IMR-90 (cell line): Measurements from ENCODE around the gene MBOAT2. TPM values are rescaled to one million over a fixed set of nuclear protein-coding genes. Genes with fewer than 3 reads are reported as not detected.

ENCODE experiments used
- ATAC-seq: fragments of 200-7000 bp; cut with Tn5 transposase; 2 replicates; pipeline ENCODE4 v1.9.1; 2020; ENCODE audit warnings: low read depth, mild to moderate bottlenecking, moderate library complexity
- BruUV-seq: library from RNA; stranded (reverse); fragments of 400-500 nt; replicated peaks from 2 replicates; lab custom pipeline; 2021; lab: Mats Ljungman, UMichigan
- CTCF ChIA-PET: fragments of 300-600 bp; formaldehyde crosslinking; extraction: SDS; loops from one replicate; lab custom pipeline; 2021; ENCODE audit warnings: antibody characterized with exemption; lab: Yijun Ruan, JAX
- POLR2A ChIA-PET: fragments of 300-600 bp; sonication (Branson Sonifier 250); formaldehyde crosslinking; loops from one replicate; lab custom pipeline; 2022; ENCODE audit warnings: antibody characterized with exemption; ENCODE audit not compliant: unreplicated experiment; lab: Charles Lee
- DNase-seq: peaks from one replicate; pipeline ENCODE4 v3.0.0; 2013
- H2AFZ ChIP-seq: replicated peaks from 2 replicates; pipeline ENCODE3; 2013; ENCODE audit warnings: low read length, mild to moderate bottlenecking; ENCODE audit not compliant: poor library complexity
- H2AK5ac ChIP-seq: 2 replicates; pipeline ENCODE4 v1.6.1; 2013; ENCODE audit warnings: low read depth, low read length, inconsistent platforms
- H2AK9ac ChIP-seq: replicated peaks from 2 replicates; pipeline ENCODE3; 2013; ENCODE audit warnings: mild to moderate bottlenecking, low read depth, low read length, moderate library complexity; ENCODE audit not compliant: poor library complexity
- H2BK120ac ChIP-seq: 2 replicates; pipeline ENCODE4 v1.6.1; 2013; ENCODE audit warnings: low read depth, low read length, inconsistent platforms
- H2BK15ac ChIP-seq: 3 replicates; pipeline ENCODE4 v1.6.1; 2013; ENCODE audit warnings: low read depth, low read length, inconsistent platforms
- H2BK20ac ChIP-seq: 2 replicates; pipeline ENCODE4 v1.6.1; 2013; ENCODE audit warnings: low read depth, mild to moderate bottlenecking, inconsistent platforms, low read length, moderate library complexity
- H2BK5ac ChIP-seq: 2 replicates; pipeline ENCODE4 v1.6.1; 2013; ENCODE audit warnings: mild to moderate bottlenecking, low read depth, low read length, inconsistent platforms; ENCODE audit not compliant: poor library complexity, severe bottlenecking
- H3K14ac ChIP-seq: replicated peaks from 2 replicates; pipeline ENCODE4 v1.6.1; 2013; ENCODE audit warnings: low read depth, low read length, inconsistent platforms
- H3K18ac ChIP-seq: 2 replicates; pipeline ENCODE4 v1.6.1; 2013; ENCODE audit warnings: low read depth, low read length, control low read depth
- H3K23ac ChIP-seq: 2 replicates; pipeline ENCODE4 v1.6.1; 2013; ENCODE audit warnings: low read depth, low read length, inconsistent platforms
- H3K27ac ChIP-seq: 2 replicates; pipeline ENCODE4 v1.5.1; 2013; ENCODE audit warnings: mild to moderate bottlenecking, control low read depth, low read length; ENCODE audit not compliant: insufficient read depth
- H3K27me3 ChIP-seq: 2 replicates; pipeline ENCODE4 v1.6.1; 2013; ENCODE audit warnings: low read length; ENCODE audit not compliant: control insufficient read depth, insufficient read depth
- H3K36me3 ChIP-seq: 2 replicates; pipeline ENCODE4 v1.6.1; 2013; ENCODE audit warnings: low read length, mixed read lengths; ENCODE audit not compliant: control insufficient read depth, insufficient read depth
- H3K4ac ChIP-seq: 2 replicates; pipeline ENCODE4 v1.6.1; 2013; ENCODE audit warnings: low read depth, low read length, inconsistent platforms
- H3K4me1 ChIP-seq: 2 replicates; pipeline ENCODE4 v1.6.1; 2013; ENCODE audit warnings: low read length, mixed read lengths; ENCODE audit not compliant: control insufficient read depth, insufficient read depth
- H3K4me2 ChIP-seq: 2 replicates; pipeline ENCODE4 v1.6.1; 2013; ENCODE audit warnings: low read depth, mild to moderate bottlenecking, control low read depth, low read length, moderate library complexity
- H3K4me3 ChIP-seq: 2 replicates; pipeline ENCODE4 v1.5.1; 2013; ENCODE audit warnings: low read depth, mild to moderate bottlenecking, control low read depth, low read length, moderate library complexity; ENCODE audit not compliant: insufficient read depth
- H3K56ac ChIP-seq: 2 replicates; pipeline ENCODE4 v1.6.1; 2013; ENCODE audit warnings: low read length, inconsistent platforms; ENCODE audit not compliant: insufficient read depth; ENCODE audit errors: extremely low read depth
- H3K79me1 ChIP-seq, 2 experiments: 2 replicates each; pipeline ENCODE4 v1.6.1; 2013; ENCODE audit warnings: low read length in 2 of 2, inconsistent platforms in 1 of 2, low read depth in 1 of 2
- H3K9ac ChIP-seq: 2 replicates; pipeline ENCODE4 v1.6.1; 2013; ENCODE audit warnings: low read depth, low read length, control low read depth
- H3K9me1 ChIP-seq: 2 replicates; pipeline ENCODE4 v1.6.1; 2013; ENCODE audit warnings: low read length, inconsistent platforms; ENCODE audit not compliant: insufficient read depth
- H3K9me3 ChIP-seq: 2 replicates; pipeline ENCODE4 v1.6.1; 2013; ENCODE audit warnings: low read length; ENCODE audit not compliant: control insufficient read depth, insufficient read depth
- H4K20me1 ChIP-seq: 2 replicates; pipeline ENCODE4 v1.6.1; 2013; ENCODE audit warnings: low read length, inconsistent platforms; ENCODE audit not compliant: insufficient read depth
- H4K5ac ChIP-seq: 2 replicates; pipeline ENCODE4 v1.6.1; 2013; ENCODE audit warnings: mild to moderate bottlenecking, low read depth, low read length, control low read depth
- H4K8ac ChIP-seq, 2 experiments: 2 replicates each; pipeline ENCODE4 v1.6.1; 2013; ENCODE audit warnings: low read depth in 2 of 2, low read length in 2 of 2, control low read depth in 1 of 2, inconsistent platforms in 1 of 2
- H4K91ac ChIP-seq: 2 replicates; pipeline ENCODE4 v1.6.1; 2013; ENCODE audit warnings: low read depth, low read length, inconsistent platforms; ENCODE audit not compliant: insufficient read depth
- BHLHE40 ChIP-seq: fragments of 150-350 bp; IDR thresholded peaks from 2 replicates; pipeline ENCODE4 v1.6.1; 2016; ENCODE audit warnings: mild to moderate bottlenecking, low read depth, low read length
- FOS ChIP-seq: fragments of 150-350 bp; IDR thresholded peaks from 2 replicates; pipeline ENCODE4 v1.6.1; 2016; ENCODE audit warnings: low read depth, low read length
- MAFK ChIP-seq: IDR thresholded peaks from 2 replicates; pipeline ENCODE4 v1.6.1; 2012; ENCODE audit warnings: low read depth, low read length, improper control_type of control experiment
- MAZ ChIP-seq: IDR thresholded peaks from 2 replicates; pipeline ENCODE4 v1.6.1; 2012; ENCODE audit warnings: low read depth, mild to moderate bottlenecking, low read length, improper control_type of control experiment, moderate library complexity, borderline replicate concordance
- MXI1 ChIP-seq: IDR thresholded peaks from 2 replicates; pipeline ENCODE4 v1.6.1; 2012; ENCODE audit warnings: low read depth, mild to moderate bottlenecking, low read length, moderate library complexity, borderline replicate concordance
- NFE2L2 ChIP-seq: fragments of 150-350 bp; IDR thresholded peaks from 2 replicates; pipeline ENCODE4 v1.6.1; 2016; ENCODE audit warnings: low read depth, mild to moderate bottlenecking, low read length
- RAD21 ChIP-seq: IDR thresholded peaks from 2 replicates; pipeline ENCODE4 v1.6.1; 2012; ENCODE audit warnings: low read length, improper control_type of control experiment
- RCOR1 ChIP-seq: IDR thresholded peaks from 2 replicates; pipeline ENCODE4 v1.6.1; 2012; ENCODE audit warnings: mild to moderate bottlenecking, low read length, improper control_type of control experiment; ENCODE audit not compliant: insufficient replicate concordance
- RFX5 ChIP-seq: IDR thresholded peaks from 2 replicates; pipeline ENCODE4 v1.8.0; 2012; ENCODE audit warnings: low read depth, mild to moderate bottlenecking, low read length, moderate library complexity
- WGBS, 2 experiments: methylation state at CpG; one replicate each; pipeline versions ENCODE4 v1.1.5 to v1.1.7; 2013; ENCODE audit warnings: missing lambda C conversion rate in 2 of 2; ENCODE audit not compliant: insufficient read length in 1 of 2; ENCODE audit errors: extremely low coverage in 2 of 2; 5-methylcytosine and 5-hydroxymethylcytosine counted together
- dilution Hi-C: fragments of 300-500 bp; cut with HindIII; formaldehyde crosslinking; loops from one replicate; pipeline ENCODE4 v1.14.3; 2018; ENCODE audit warnings: low sequenced_read_pairs; ENCODE audit not compliant: unreplicated experiment
- in situ Hi-C: fragments of 300-500 bp; cut with MboI; formaldehyde crosslinking; loops from 3 replicates; pipeline ENCODE4 v1.14.3; 2019; ENCODE audit warnings: low sequenced_read_pairs, inconsistent platforms, mixed read lengths
- intact Hi-C: fragments of 100-400 bp; cut with micrococcal nuclease; formaldehyde crosslinking; loops from 2 replicates; pipeline ENCODE4 v1.10.0; 2022
- polyA plus RNA-seq, 3 experiments: library from polyadenylated mRNA; depleted of rRNA; stranded (reverse); fragments of >200 nt; gene quantifications; 2 replicates each; pipeline ENCODE4 v1.2.3, GENCODE V29; 2012; ENCODE audit warnings: low replicate concordance in 1 of 3
- total RNA-seq: library from RNA; depleted of rRNA; stranded (reverse); fragments of >200 nt; gene quantifications from 2 replicates; pipeline ENCODE4 v1.2.3, GENCODE V29; 2012
- TF ChIP-seq, protein P1 (sequence below): fragments of 150-350 bp; IDR thresholded peaks from 2 replicates; pipeline ENCODE4 v1.6.1; 2016; ENCODE audit warnings: low read depth, mild to moderate bottlenecking, low read length, moderate library complexity, borderline replicate concordance

The MBOAT2 gene
- total and polyA plus RNA-seq, 2 of the 4 experiments (the other 2 are of a cell fraction): 33.9 to 102 TPM

DNA sequence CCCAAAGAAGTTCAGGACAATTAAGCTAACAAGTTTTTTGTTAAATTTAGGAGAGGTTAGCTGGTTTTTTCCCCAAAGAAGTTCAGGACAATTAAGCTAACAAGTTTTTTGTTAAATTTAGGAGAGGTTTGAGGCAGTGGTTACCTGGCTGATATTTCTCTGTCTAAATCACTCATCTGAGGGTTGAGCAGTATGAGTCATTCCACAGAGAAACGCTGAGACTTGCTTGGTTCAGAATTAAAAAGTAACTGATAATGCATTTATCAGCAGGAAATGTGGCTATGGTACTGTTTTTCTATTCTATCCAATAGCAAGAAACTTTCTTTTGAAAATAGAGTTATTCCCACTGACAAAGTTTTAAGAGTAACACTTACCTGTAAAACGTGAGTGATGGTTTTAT is 143.2 kb downstream of the MBOAT2 start:
- no peak overlapping the region for H3K27ac ChIP-seq
- H2AFZ ChIP-seq: no peak overlapping the region
- TF ChIP-seq BHLHE40 (no peak), NFE2L2 (no peak), RAD21 (no peak), FOS (no peak), MAFK (no peak), MAZ (no peak), RFX5 (no peak), MXI1 (no peak), RCOR1 (no peak)
- TF ChIP-seq, protein P1, sequence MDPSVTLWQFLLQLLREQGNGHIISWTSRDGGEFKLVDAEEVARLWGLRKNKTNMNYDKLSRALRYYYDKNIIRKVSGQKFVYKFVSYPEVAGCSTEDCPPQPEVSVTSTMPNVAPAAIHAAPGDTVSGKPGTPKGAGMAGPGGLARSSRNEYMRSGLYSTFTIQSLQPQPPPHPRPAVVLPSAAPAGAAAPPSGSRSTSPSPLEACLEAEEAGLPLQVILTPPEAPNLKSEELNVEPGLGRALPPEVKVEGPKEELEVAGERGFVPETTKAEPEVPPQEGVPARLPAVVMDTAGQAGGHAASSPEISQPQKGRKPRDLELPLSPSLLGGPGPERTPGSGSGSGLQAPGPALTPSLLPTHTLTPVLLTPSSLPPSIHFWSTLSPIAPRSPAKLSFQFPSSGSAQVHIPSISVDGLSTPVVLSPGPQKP: no peak
- no peak overlapping the region for H4K91ac ChIP-seq
- no peak overlapping the region for H2AK9ac ChIP-seq
- H3K23ac ChIP-seq: no peak overlapping the region
- H3K9me1 ChIP-seq: peaks cover 2% of the 10 kb centered on the region; the same call in 1 of the 2 replicates
- H2AK5ac ChIP-seq: no peak overlapping the region
- dilution Hi-C loops (no loop called here), in situ Hi-C loops (loop anchor here (25.0 kb wide), 1 partner anchor 477 kb away; no protein-coding TSS in a partner anchor), intact Hi-C loops (no loop called here)
- no peak overlapping the region for H3K14ac ChIP-seq
- no peak overlapping the region for H4K8ac ChIP-seq
- no peak overlapping the region for H3K9ac ChIP-seq
- no peak overlapping the region for H2BK120ac ChIP-seq
- no peak for DNase-seq
- H3K4me2 ChIP-seq: no peak overlapping the region
- ATAC-seq: no peak
- no peak overlapping the region for H3K56ac ChIP-seq
- H3K27me3 ChIP-seq: no peaks in the 10 kb centered on the region
- no peak overlapping the region for H3K18ac ChIP-seq
- H3K36me3 ChIP-seq: peaks cover 16% of the 10 kb centered on the region
- H3K4me1 ChIP-seq: no peaks in the 10 kb centered on the region
- BruUV-seq: no TSS peak
- no peak overlapping the region for H4K5ac ChIP-seq
- no peak overlapping the region for H2BK5ac ChIP-seq
- no peaks in the 10 kb centered on the region for H3K9me3 ChIP-seq
- ChIA-PET POLR2A (no interaction called here), CTCF (no interaction called here)
- H2BK15ac ChIP-seq: no peak overlapping the region
- no peak overlapping the region for H2BK20ac ChIP-seq
- H3K4me3 ChIP-seq: no peak overlapping the region
- no peaks in the 10 kb centered on the region for H3K79me1 ChIP-seq
- no peak overlapping the region for H3K4ac ChIP-seq
- WGBS, 2 experiments: no CpG with 5 or more reads among the region's 2 CpGs
- no peaks in the 10 kb centered on the region for H4K20me1 ChIP-seq
